IMR-90 (cell line): ENCODE results near the gene SINHCAF. TPM values are rescaled to one million over a fixed set of nuclear protein-coding genes. Genes with fewer than 3 reads are reported as not detected.

ENCODE experiments used
- ATAC-seq: fragments of 200-7000 bp; cut with Tn5 transposase; 2 replicates; pipeline ENCODE4 v1.9.1; 2020; ENCODE audit warnings: low read depth, mild to moderate bottlenecking, moderate library complexity
- BruUV-seq: library from RNA; stranded (reverse); fragments of 400-500 nt; replicated peaks from 2 replicates; lab custom pipeline; 2021; lab: Mats Ljungman, UMichigan
- CTCF ChIA-PET: fragments of 300-600 bp; formaldehyde crosslinking; extraction: SDS; loops from one replicate; lab custom pipeline; 2021; ENCODE audit warnings: antibody characterized with exemption; lab: Yijun Ruan, JAX
- POLR2A ChIA-PET: fragments of 300-600 bp; sonication (Branson Sonifier 250); formaldehyde crosslinking; loops from one replicate; lab custom pipeline; 2022; ENCODE audit warnings: antibody characterized with exemption; ENCODE audit not compliant: unreplicated experiment; lab: Charles Lee
- DNase-seq: peaks from one replicate; pipeline ENCODE4 v3.0.0; 2013
- H2AFZ ChIP-seq: replicated peaks from 2 replicates; pipeline ENCODE3; 2013; ENCODE audit warnings: low read length, mild to moderate bottlenecking; ENCODE audit not compliant: poor library complexity
- H2AK5ac ChIP-seq: 2 replicates; pipeline ENCODE4 v1.6.1; 2013; ENCODE audit warnings: low read depth, low read length, inconsistent platforms
- H2AK9ac ChIP-seq: replicated peaks from 2 replicates; pipeline ENCODE3; 2013; ENCODE audit warnings: mild to moderate bottlenecking, low read depth, low read length, moderate library complexity; ENCODE audit not compliant: poor library complexity
- H2BK120ac ChIP-seq: 2 replicates; pipeline ENCODE4 v1.6.1; 2013; ENCODE audit warnings: low read depth, low read length, inconsistent platforms
- H2BK15ac ChIP-seq: 3 replicates; pipeline ENCODE4 v1.6.1; 2013; ENCODE audit warnings: low read depth, low read length, inconsistent platforms
- H2BK20ac ChIP-seq: 2 replicates; pipeline ENCODE4 v1.6.1; 2013; ENCODE audit warnings: low read depth, mild to moderate bottlenecking, inconsistent platforms, low read length, moderate library complexity
- H2BK5ac ChIP-seq: 2 replicates; pipeline ENCODE4 v1.6.1; 2013; ENCODE audit warnings: mild to moderate bottlenecking, low read depth, low read length, inconsistent platforms; ENCODE audit not compliant: poor library complexity, severe bottlenecking
- H3K14ac ChIP-seq: replicated peaks from 2 replicates; pipeline ENCODE4 v1.6.1; 2013; ENCODE audit warnings: low read depth, low read length, inconsistent platforms
- H3K18ac ChIP-seq: 2 replicates; pipeline ENCODE4 v1.6.1; 2013; ENCODE audit warnings: low read depth, low read length, control low read depth
- H3K23ac ChIP-seq: 2 replicates; pipeline ENCODE4 v1.6.1; 2013; ENCODE audit warnings: low read depth, low read length, inconsistent platforms
- H3K27ac ChIP-seq: 2 replicates; pipeline ENCODE4 v1.5.1; 2013; ENCODE audit warnings: mild to moderate bottlenecking, control low read depth, low read length; ENCODE audit not compliant: insufficient read depth
- H3K27me3 ChIP-seq: 2 replicates; pipeline ENCODE4 v1.6.1; 2013; ENCODE audit warnings: low read length; ENCODE audit not compliant: control insufficient read depth, insufficient read depth
- H3K36me3 ChIP-seq: 2 replicates; pipeline ENCODE4 v1.6.1; 2013; ENCODE audit warnings: low read length, mixed read lengths; ENCODE audit not compliant: control insufficient read depth, insufficient read depth
- H3K4ac ChIP-seq: 2 replicates; pipeline ENCODE4 v1.6.1; 2013; ENCODE audit warnings: low read depth, low read length, inconsistent platforms
- H3K4me1 ChIP-seq: 2 replicates; pipeline ENCODE4 v1.6.1; 2013; ENCODE audit warnings: low read length, mixed read lengths; ENCODE audit not compliant: control insufficient read depth, insufficient read depth
- H3K4me2 ChIP-seq: 2 replicates; pipeline ENCODE4 v1.6.1; 2013; ENCODE audit warnings: low read depth, mild to moderate bottlenecking, control low read depth, low read length, moderate library complexity
- H3K4me3 ChIP-seq: 2 replicates; pipeline ENCODE4 v1.5.1; 2013; ENCODE audit warnings: low read depth, mild to moderate bottlenecking, control low read depth, low read length, moderate library complexity; ENCODE audit not compliant: insufficient read depth
- H3K56ac ChIP-seq: 2 replicates; pipeline ENCODE4 v1.6.1; 2013; ENCODE audit warnings: low read length, inconsistent platforms; ENCODE audit not compliant: insufficient read depth; ENCODE audit errors: extremely low read depth
- H3K79me1 ChIP-seq, 2 experiments: 2 replicates each; pipeline ENCODE4 v1.6.1; 2013; ENCODE audit warnings: low read length in 2 of 2, inconsistent platforms in 1 of 2, low read depth in 1 of 2
- H3K9ac ChIP-seq: 2 replicates; pipeline ENCODE4 v1.6.1; 2013; ENCODE audit warnings: low read depth, low read length, control low read depth
- H3K9me1 ChIP-seq: 2 replicates; pipeline ENCODE4 v1.6.1; 2013; ENCODE audit warnings: low read length, inconsistent platforms; ENCODE audit not compliant: insufficient read depth
- H3K9me3 ChIP-seq: 2 replicates; pipeline ENCODE4 v1.6.1; 2013; ENCODE audit warnings: low read length; ENCODE audit not compliant: control insufficient read depth, insufficient read depth
- H4K20me1 ChIP-seq: 2 replicates; pipeline ENCODE4 v1.6.1; 2013; ENCODE audit warnings: low read length, inconsistent platforms; ENCODE audit not compliant: insufficient read depth
- H4K5ac ChIP-seq: 2 replicates; pipeline ENCODE4 v1.6.1; 2013; ENCODE audit warnings: mild to moderate bottlenecking, low read depth, low read length, control low read depth
- H4K8ac ChIP-seq, 2 experiments: 2 replicates each; pipeline ENCODE4 v1.6.1; 2013; ENCODE audit warnings: low read depth in 2 of 2, low read length in 2 of 2, control low read depth in 1 of 2, inconsistent platforms in 1 of 2
- H4K91ac ChIP-seq: 2 replicates; pipeline ENCODE4 v1.6.1; 2013; ENCODE audit warnings: low read depth, low read length, inconsistent platforms; ENCODE audit not compliant: insufficient read depth
- BHLHE40 ChIP-seq: fragments of 150-350 bp; IDR thresholded peaks from 2 replicates; pipeline ENCODE4 v1.6.1; 2016; ENCODE audit warnings: mild to moderate bottlenecking, low read depth, low read length
- MAFK ChIP-seq: IDR thresholded peaks from 2 replicates; pipeline ENCODE4 v1.6.1; 2012; ENCODE audit warnings: low read depth, low read length, improper control_type of control experiment
- MAZ ChIP-seq: IDR thresholded peaks from 2 replicates; pipeline ENCODE4 v1.6.1; 2012; ENCODE audit warnings: low read depth, mild to moderate bottlenecking, low read length, improper control_type of control experiment, moderate library complexity, borderline replicate concordance
- NFE2L2 ChIP-seq: fragments of 150-350 bp; IDR thresholded peaks from 2 replicates; pipeline ENCODE4 v1.6.1; 2016; ENCODE audit warnings: low read depth, mild to moderate bottlenecking, low read length
- POLR2A ChIP-seq: IDR thresholded peaks from 2 replicates; pipeline ENCODE4 v1.6.1; 2012; ENCODE audit warnings: mild to moderate bottlenecking, low read depth, low read length
- RCOR1 ChIP-seq: IDR thresholded peaks from 2 replicates; pipeline ENCODE4 v1.6.1; 2012; ENCODE audit warnings: mild to moderate bottlenecking, low read length, improper control_type of control experiment; ENCODE audit not compliant: insufficient replicate concordance
- RFX5 ChIP-seq: IDR thresholded peaks from 2 replicates; pipeline ENCODE4 v1.8.0; 2012; ENCODE audit warnings: low read depth, mild to moderate bottlenecking, low read length, moderate library complexity
- SMC3 ChIP-seq: fragments of 150-350 bp; IDR thresholded peaks from 2 replicates; pipeline ENCODE4 v1.6.1; 2016; ENCODE audit warnings: low read depth, mild to moderate bottlenecking, antibody characterized with exemption, low read length, moderate library complexity
- USF2 ChIP-seq: fragments of 150-350 bp; IDR thresholded peaks from 2 replicates; pipeline ENCODE4 v1.6.1; 2017; ENCODE audit warnings: mild to moderate bottlenecking, antibody characterized with exemption, low read length, low read depth
- WGBS, 2 experiments: methylation state at CpG; one replicate each; pipeline versions ENCODE4 v1.1.5 to v1.1.7; 2013; ENCODE audit warnings: missing lambda C conversion rate in 2 of 2; ENCODE audit not compliant: insufficient read length in 1 of 2; ENCODE audit errors: extremely low coverage in 2 of 2; 5-methylcytosine and 5-hydroxymethylcytosine counted together
- dilution Hi-C: fragments of 300-500 bp; cut with HindIII; formaldehyde crosslinking; loops from one replicate; pipeline ENCODE4 v1.14.3; 2018; ENCODE audit warnings: low sequenced_read_pairs; ENCODE audit not compliant: unreplicated experiment
- in situ Hi-C: fragments of 300-500 bp; cut with MboI; formaldehyde crosslinking; loops from 3 replicates; pipeline ENCODE4 v1.14.3; 2019; ENCODE audit warnings: low sequenced_read_pairs, inconsistent platforms, mixed read lengths
- intact Hi-C: fragments of 100-400 bp; cut with micrococcal nuclease; formaldehyde crosslinking; loops from 2 replicates; pipeline ENCODE4 v1.10.0; 2022
- polyA plus RNA-seq, 3 experiments: library from polyadenylated mRNA; depleted of rRNA; stranded (reverse); fragments of >200 nt; gene quantifications; 2 replicates each; pipeline ENCODE4 v1.2.3, GENCODE V29; 2012; ENCODE audit warnings: low replicate concordance in 1 of 3
- total RNA-seq: library from RNA; depleted of rRNA; stranded (reverse); fragments of >200 nt; gene quantifications from 2 replicates; pipeline ENCODE4 v1.2.3, GENCODE V29; 2012
- TF ChIP-seq, protein P1 (sequence below): fragments of 150-350 bp; IDR thresholded peaks from 2 replicates; pipeline ENCODE4 v1.6.1; 2016; ENCODE audit warnings: low read depth, mild to moderate bottlenecking, low read length, moderate library complexity, borderline replicate concordance

SINHCAF gene
- total and polyA plus RNA-seq, 2 of the 4 experiments (the other 2 are of a cell fraction), result 21.6 to 30.8 TPM

- Histone ChIP-seq H2BK15ac (no peak overlapping the region), H3K4ac (no peak overlapping the region), H4K8ac (no peak overlapping the region), H3K18ac (no peak overlapping the region), H3K4me2 (no peak overlapping the region), H4K20me1 (peaks cover 51% of the 10 kb centered on the region), H2AK5ac (no peak overlapping the region), H3K9me1 (peaks cover 6% of the 10 kb centered on the region; the same call in 1 of the 2 replicates), H3K79me1 (peaks cover 24 to 72% of the 10 kb centered on the region in 2 experiments), H4K5ac (no peak overlapping the region), H3K27me3 (no peaks in the 10 kb centered on the region), H2AFZ (no peak overlapping the region), H2AK9ac (no peak overlapping the region), H2BK20ac (no peak overlapping the region), H2BK5ac (no peak overlapping the region), H3K9me3 (no peaks in the 10 kb centered on the region), H3K4me3 (no peak overlapping the region), H3K56ac (no peak overlapping the region), H3K23ac (no peak overlapping the region), H3K27ac (no peak overlapping the region), H4K91ac (no peak overlapping the region), H3K9ac (no peak overlapping the region), H3K4me1 (peaks cover 1% of the 10 kb centered on the region), H3K14ac (no peak overlapping the region), H2BK120ac (no peak overlapping the region), H3K36me3 (no peaks in the 10 kb centered on the region)
- WGBS, 2 experiments, result no CpG with 5 or more reads among the region's 1 CpG
- ChIA-PET CTCF (no interaction called here), POLR2A (no interaction called here)
- no peak for DNase-seq
- dilution Hi-C loops (no loop called here), intact Hi-C loops (no loop called here), in situ Hi-C loops (no loop called here)
- no peak for TF ChIP-seq BHLHE40
- TF ChIP-seq USF2, result no peak
- no peak for TF ChIP-seq MAFK
- TF ChIP-seq SMC3, result no peak
- TF ChIP-seq RCOR1, result no peak
- no peak for TF ChIP-seq POLR2A
- no peak for TF ChIP-seq NFE2L2
- TF ChIP-seq MAZ, result no peak
- no peak for TF ChIP-seq RFX5
- TF ChIP-seq, protein P1, sequence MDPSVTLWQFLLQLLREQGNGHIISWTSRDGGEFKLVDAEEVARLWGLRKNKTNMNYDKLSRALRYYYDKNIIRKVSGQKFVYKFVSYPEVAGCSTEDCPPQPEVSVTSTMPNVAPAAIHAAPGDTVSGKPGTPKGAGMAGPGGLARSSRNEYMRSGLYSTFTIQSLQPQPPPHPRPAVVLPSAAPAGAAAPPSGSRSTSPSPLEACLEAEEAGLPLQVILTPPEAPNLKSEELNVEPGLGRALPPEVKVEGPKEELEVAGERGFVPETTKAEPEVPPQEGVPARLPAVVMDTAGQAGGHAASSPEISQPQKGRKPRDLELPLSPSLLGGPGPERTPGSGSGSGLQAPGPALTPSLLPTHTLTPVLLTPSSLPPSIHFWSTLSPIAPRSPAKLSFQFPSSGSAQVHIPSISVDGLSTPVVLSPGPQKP, result no peak
- no TSS peak for BruUV-seq
- no peak for ATAC-seq
Observed at GRCh38 chr12:31312431-31312830, 13.5 kb downstream of the SINHCAF start.
